Natural killer cell treated with Interleukin-12 subunit alpha and Interleukin-12 subunit beta and Interleukin-15 and Interleukin-18, amount 100 ng/mL, for 72 hours (primary cell): ENCODE measurements around the gene CHN2. TPM values are rescaled to one million over a fixed set of nuclear protein-coding genes. Genes with fewer than 3 reads are reported as not detected.

Experiments used
- ATAC-seq, 2 donors: fragments of 150-1000 bp; cut with Tn5 transposase in 1 of 2; sonication (Bioruptor Pico), chemical (Tn5 transposase) in 1 of 2; 2 replicates each; pipeline ENCODE4 v1.10.0; 2021
- DNase-seq: peaks from one replicate; pipeline ENCODE4 v3.0.0; 2022; ENCODE audit warnings: low spot score
- H3K27ac Mint-ChIP-seq, 2 donors: 1 replicate in 1 of 2; 2 replicates in 1 of 2; pipeline ENCODE4 v1.8.0; 2022; ENCODE audit warnings: mixed read lengths in 2 of 2, mild to moderate bottlenecking in 1 of 2, moderate library complexity in 1 of 2
- H3K27me3 Mint-ChIP-seq, 2 donors: 1 replicate in 1 of 2; 2 replicates in 1 of 2; pipeline ENCODE4 v1.8.0; 2022; ENCODE audit warnings: mixed read lengths in 2 of 2
- H3K36me3 Mint-ChIP-seq: one replicate; pipeline ENCODE4 v1.8.0; 2022; ENCODE audit warnings: mixed read lengths
- H3K4me1 Mint-ChIP-seq, 2 donors: 1 replicate in 1 of 2; 2 replicates in 1 of 2; pipeline ENCODE4 v1.8.0; 2022; ENCODE audit warnings: low read depth in 2 of 2, mixed read lengths in 2 of 2, mild to moderate bottlenecking in 1 of 2
- H3K4me3 Mint-ChIP-seq: one replicate; pipeline ENCODE4 v1.8.0; 2022; ENCODE audit warnings: mixed read lengths
- H3K9me3 Mint-ChIP-seq: 2 replicates; pipeline ENCODE4 v1.8.0; 2022; ENCODE audit warnings: mixed read lengths
- total RNA-seq, 2 donors: library from RNA; stranded (reverse); gene quantifications; one replicate each; pipeline ENCODE4 v1.2.3, GENCODE V29; 2022

The CHN2 gene
- total RNA-seq, 2 donors from 2014 or later, result 0.70 to 2.1 TPM

DNA sequence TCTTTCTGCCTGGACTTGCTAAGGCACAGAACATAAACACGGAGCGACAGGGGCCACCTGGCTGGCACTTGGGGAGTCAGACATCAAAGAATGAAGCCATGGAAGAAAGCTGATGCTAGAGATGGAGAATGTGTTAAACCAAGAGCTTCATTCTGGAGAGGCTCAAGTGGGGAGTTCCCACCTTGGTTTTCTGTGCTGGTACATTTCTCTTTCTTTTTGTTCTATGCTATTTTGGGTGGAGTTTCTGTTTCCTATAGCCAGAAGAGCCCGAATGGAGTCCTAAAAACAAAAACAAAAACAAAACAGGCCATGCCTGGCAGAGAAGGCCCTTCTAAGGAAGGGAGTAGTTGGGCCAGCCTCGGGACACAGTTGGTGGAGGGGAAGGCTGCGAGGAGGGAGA, 220.6 kb downstream of the CHN2 start:
- Mint-ChIP-seq H3K36me3 (no peaks in the 10 kb centered on the region), H3K4me3 (no peak overlapping the region), H3K4me1 (peaks cover 6 to 14% of the 10 kb centered on the region in 2 donors), H3K27me3 (no peaks in the 10 kb centered on the region), H3K9me3 (no peaks in the 10 kb centered on the region), H3K27ac (no peak overlapping the region)
- ATAC-seq (no peak), DNase-seq (no peak)

GRCh38 chr7:29416276-29416937, 221.8 kb downstream of the CHN2 start:
- Mint-ChIP-seq H3K9me3 (no peaks in the 10 kb centered on the region), H3K27ac (no peak overlapping the region), H3K36me3 (no peaks in the 10 kb centered on the region), H3K4me3 (no peak overlapping the region), H3K4me1 (peaks cover 9 to 20% of the 10 kb centered on the region in 2 donors), H3K27me3 (no peaks in the 10 kb centered on the region)
- DNase-seq, result no peak
- no peak for ATAC-seq

DNA sequence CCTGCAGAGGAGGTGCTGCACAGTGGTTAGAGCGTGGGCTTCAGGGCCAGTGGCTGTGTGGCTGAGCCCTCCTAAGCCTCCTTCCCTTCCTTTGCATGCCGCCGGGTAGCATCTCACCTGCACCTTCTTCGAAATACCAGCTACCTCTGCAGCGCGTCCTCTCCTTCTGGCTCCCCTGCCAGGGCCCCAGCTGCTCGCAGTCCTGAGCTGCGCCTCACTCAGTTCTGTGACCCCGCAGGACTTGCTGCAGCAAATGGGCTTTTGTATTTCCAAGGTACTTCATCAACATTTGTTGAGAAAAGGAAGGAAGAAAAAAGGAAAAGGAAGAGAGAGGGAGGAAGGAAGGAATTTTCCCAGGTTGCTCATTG, 222.3 kb downstream of the CHN2 start:
- H3K4me1 Mint-ChIP-seq, result peaks cover 10 to 25% of the 10 kb centered on the region in 2 donors
- H3K36me3 Mint-ChIP-seq, result no peaks in the 10 kb centered on the region
- no peak overlapping the region for H3K27ac Mint-ChIP-seq
- DNase-seq, result no peak
- H3K9me3 Mint-ChIP-seq, result no peaks in the 10 kb centered on the region
- H3K27me3 Mint-ChIP-seq, result no peaks in the 10 kb centered on the region
- ATAC-seq, result no peak
- H3K4me3 Mint-ChIP-seq, result no peak overlapping the region

DNA sequence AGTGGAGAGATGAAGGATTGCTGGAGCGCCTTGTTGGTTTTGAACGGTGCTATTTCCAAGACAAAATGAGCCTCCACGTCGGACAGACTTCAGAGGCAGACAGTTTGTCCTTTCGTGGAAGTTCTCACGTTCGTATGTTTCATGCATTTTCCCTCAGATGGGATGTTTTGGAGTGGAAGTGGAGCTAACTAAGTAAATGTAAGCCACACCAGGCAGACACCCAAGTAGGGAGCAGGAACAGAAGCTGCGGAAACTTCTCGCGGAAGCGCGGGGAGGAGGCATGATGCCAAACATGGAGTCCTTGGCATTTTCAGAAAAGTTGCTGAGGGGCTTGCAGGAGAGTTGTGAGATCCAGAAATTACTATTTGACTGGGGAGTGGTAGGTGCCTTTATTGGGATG, 223.5 kb downstream of the CHN2 start:
- Mint-ChIP-seq H3K27me3 (no peaks in the 10 kb centered on the region), H3K27ac (no peak overlapping the region), H3K4me1 (peaks cover 10 to 27% of the 10 kb centered on the region in 2 donors), H3K36me3 (no peaks in the 10 kb centered on the region), H3K4me3 (no peak overlapping the region), H3K9me3 (no peaks in the 10 kb centered on the region)
- ATAC-seq (no peak), DNase-seq (no peak)

GRCh38 chr7:29418651-29419050, 224.1 kb downstream of the CHN2 start:
- ATAC-seq (no peak), DNase-seq (no peak)
- Mint-ChIP-seq H3K4me1 (peaks cover 10 to 27% of the 10 kb centered on the region in 2 donors), H3K36me3 (no peaks in the 10 kb centered on the region), H3K27ac (no peak overlapping the region), H3K4me3 (no peak overlapping the region), H3K27me3 (no peaks in the 10 kb centered on the region), H3K9me3 (no peaks in the 10 kb centered on the region)

DNA sequence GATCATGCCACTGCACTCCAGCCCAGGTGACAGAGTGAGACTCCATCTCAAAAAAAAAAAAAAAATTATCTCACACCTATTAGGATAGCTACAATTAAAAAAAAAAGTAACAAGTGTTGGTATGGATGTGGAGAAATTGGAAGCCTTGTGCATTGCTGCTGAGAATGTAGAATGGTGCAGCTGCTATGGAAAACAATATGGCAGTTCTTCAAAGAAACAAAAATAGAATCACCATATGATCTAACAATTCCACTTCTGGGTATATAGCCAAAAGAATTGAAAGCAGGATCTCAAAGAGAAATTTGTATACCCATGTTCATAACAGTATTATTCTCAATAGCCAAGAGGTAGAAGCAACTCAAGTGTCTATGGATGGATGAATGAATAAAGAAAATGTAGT, 225.4 kb downstream of the CHN2 start:
- H3K36me3 Mint-ChIP-seq, result no peaks in the 10 kb centered on the region

GRCh38 chr7:29421010-29421956, 226.7 kb downstream of the CHN2 start:
- DNase-seq (no peak), ATAC-seq (no peak)
- H3K9me3 Mint-ChIP-seq, result no peaks in the 10 kb centered on the region
- no peak overlapping the region for H3K27ac Mint-ChIP-seq
- H3K4me1 Mint-ChIP-seq, result peaks cover 4 to 13% of the 10 kb centered on the region in 2 donors
- no peaks in the 10 kb centered on the region for H3K36me3 Mint-ChIP-seq
- H3K4me3 Mint-ChIP-seq, result no peak overlapping the region
- H3K27me3 Mint-ChIP-seq, result no peaks in the 10 kb centered on the region

More for the DNA sequence above, 225.4 kb downstream of the CHN2 start:
- no peak overlapping the region for H3K27ac Mint-ChIP-seq
- DNase-seq (no peak), ATAC-seq (no peak)
- no peaks in the 10 kb centered on the region for H3K9me3 Mint-ChIP-seq
- no peak overlapping the region for H3K4me3 Mint-ChIP-seq
- no peaks in the 10 kb centered on the region for H3K27me3 Mint-ChIP-seq
- peaks cover 4 to 18% of the 10 kb centered on the region in 2 donors for H3K4me1 Mint-ChIP-seq

GRCh38 chr7:29422829-29423228, 228.3 kb downstream of the CHN2 start:
- ATAC-seq (no peak), DNase-seq (no peak)
- no peaks in the 10 kb centered on the region for H3K27me3 Mint-ChIP-seq
- no peaks in the 10 kb centered on the region for H3K36me3 Mint-ChIP-seq
- H3K9me3 Mint-ChIP-seq, result no peaks in the 10 kb centered on the region
- no peak overlapping the region for H3K4me3 Mint-ChIP-seq
- peaks cover 4 to 13% of the 10 kb centered on the region in 2 donors for H3K4me1 Mint-ChIP-seq
- H3K27ac Mint-ChIP-seq, result no peak overlapping the region

DNA sequence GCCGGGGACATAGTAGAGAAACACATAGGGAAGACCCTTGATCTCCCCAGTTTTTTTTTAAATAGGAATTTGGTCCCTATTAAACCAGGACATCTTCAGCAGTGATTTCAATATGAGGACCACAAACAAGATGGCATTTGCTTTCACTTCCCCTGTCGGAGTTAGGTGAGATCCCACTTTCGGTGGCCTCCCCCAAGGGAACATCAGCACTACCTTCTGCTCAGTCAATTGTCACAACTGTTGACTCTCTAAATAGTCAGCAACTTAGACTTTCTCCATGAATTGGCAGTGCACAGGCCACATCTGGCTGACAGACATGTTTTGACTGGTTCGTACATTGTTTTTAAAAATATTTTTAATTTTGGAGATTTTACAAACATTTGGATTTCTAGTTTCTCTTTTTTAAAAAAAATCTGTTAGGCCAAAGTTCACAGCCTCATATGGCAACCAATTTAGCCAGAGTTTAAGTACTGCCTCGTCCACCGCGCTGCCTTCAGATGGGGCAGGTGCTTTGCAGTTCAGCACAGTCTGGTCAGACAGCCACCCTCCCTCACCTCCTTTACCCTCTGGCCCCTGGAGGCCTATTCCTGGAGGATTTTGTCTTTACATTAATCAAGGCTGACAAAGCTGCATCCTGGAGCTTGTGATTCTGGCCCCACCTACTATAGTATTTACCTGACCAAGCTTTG, 229.9 kb downstream of the CHN2 start:
- no peak overlapping the region for H3K4me3 Mint-ChIP-seq
- no peaks in the 10 kb centered on the region for H3K9me3 Mint-ChIP-seq
- no peaks in the 10 kb centered on the region for H3K36me3 Mint-ChIP-seq
- peaks cover 4 to 13% of the 10 kb centered on the region in 2 donors for H3K4me1 Mint-ChIP-seq
- ATAC-seq (no peak), DNase-seq (no peak)
- no peak overlapping the region for H3K27ac Mint-ChIP-seq
- H3K27me3 Mint-ChIP-seq, result no peaks in the 10 kb centered on the region

GRCh38 chr7:29424984-29425309, 230.4 kb downstream of the CHN2 start:
- no peak overlapping the region for H3K27ac Mint-ChIP-seq
- no peaks in the 10 kb centered on the region for H3K27me3 Mint-ChIP-seq
- H3K4me3 Mint-ChIP-seq, result no peak overlapping the region
- H3K9me3 Mint-ChIP-seq, result no peaks in the 10 kb centered on the region
- peak in 1 of 2 donors; percentile 33 for ATAC-seq
- peaks cover 4 to 13% of the 10 kb centered on the region in 2 donors for H3K4me1 Mint-ChIP-seq
- no peaks in the 10 kb centered on the region for H3K36me3 Mint-ChIP-seq
- no peak for DNase-seq

GRCh38 chr7:29426587-29426986, 232.0 kb downstream of the CHN2 start:
- Mint-ChIP-seq H3K9me3 (no peaks in the 10 kb centered on the region), H3K4me3 (no peak overlapping the region), H3K4me1 (peaks cover 0 to 12% of the 10 kb centered on the region in 2 donors), H3K36me3 (no peaks in the 10 kb centered on the region), H3K27me3 (no peaks in the 10 kb centered on the region), H3K27ac (no peak overlapping the region)
- DNase-seq (no peak), ATAC-seq (no peak)

DNA sequence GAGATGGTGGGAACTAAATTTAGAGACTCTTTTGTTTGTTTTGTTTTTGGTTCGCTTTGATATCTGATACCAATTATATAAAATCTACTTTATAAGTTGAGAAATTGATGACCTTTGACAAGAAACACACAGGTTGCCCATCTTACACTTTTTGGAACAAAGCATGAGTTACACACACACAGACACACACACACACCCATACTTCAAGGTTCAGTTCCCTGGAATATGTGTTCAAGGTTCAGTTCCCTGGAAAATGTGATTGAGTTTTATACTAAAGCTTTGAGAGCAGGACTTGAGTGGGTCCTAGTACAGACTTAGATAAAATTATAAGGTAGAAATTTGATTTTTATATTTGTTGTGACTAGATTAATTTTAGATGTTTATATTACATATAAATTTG, 234.8 kb downstream of the CHN2 start:
- no peaks in the 10 kb centered on the region for H3K27me3 Mint-ChIP-seq
- ATAC-seq (no peak), DNase-seq (no peak)
- H3K27ac Mint-ChIP-seq, result no peak overlapping the region
- peaks cover 6 to 22% of the 10 kb centered on the region in 2 donors for H3K4me1 Mint-ChIP-seq
- no peaks in the 10 kb centered on the region for H3K9me3 Mint-ChIP-seq
- H3K36me3 Mint-ChIP-seq, result no peaks in the 10 kb centered on the region
- H3K4me3 Mint-ChIP-seq, result no peak overlapping the region

- ATAC-seq (no peak), DNase-seq (no peak)
- no peak overlapping the region for H3K27ac Mint-ChIP-seq
- no peak overlapping the region for H3K4me3 Mint-ChIP-seq
- no peaks in the 10 kb centered on the region for H3K27me3 Mint-ChIP-seq
- H3K4me1 Mint-ChIP-seq, result peaks cover 6 to 23% of the 10 kb centered on the region in 2 donors
- no peaks in the 10 kb centered on the region for H3K9me3 Mint-ChIP-seq
- no peaks in the 10 kb centered on the region for H3K36me3 Mint-ChIP-seq
Observed at GRCh38 chr7:29430279-29430949, 235.8 kb downstream of the CHN2 start.
